ENCODE results near the gene CLEC14A. TPM values are rescaled to one million over a fixed set of nuclear protein-coding genes. Genes with fewer than 3 reads are reported as not detected.

CLEC14A gene
- total RNA-seq, 1 donor from 2014 or later = not detected

DNA sequence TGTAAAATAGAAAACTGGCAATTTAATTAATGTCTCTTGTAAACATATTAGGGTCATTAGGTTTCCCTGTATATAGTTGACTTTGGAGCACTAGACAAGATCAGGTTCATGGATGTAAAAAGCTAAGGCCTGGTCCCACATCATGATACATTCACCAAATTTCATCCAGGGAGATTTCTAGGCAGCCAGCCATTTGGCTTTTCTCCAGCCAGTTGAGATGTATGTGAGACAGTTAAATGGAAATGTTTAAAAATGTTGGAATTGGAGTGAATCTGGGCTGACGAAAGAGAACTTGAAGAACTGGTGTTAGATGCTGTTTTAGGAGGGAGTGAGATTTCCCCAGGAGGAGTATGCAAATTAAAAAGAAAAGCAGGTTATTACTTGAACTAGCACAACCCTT lies 41.8 kb upstream of the CLEC14A start:
- Histone ChIP-seq H3K9ac (no peak overlapping the region), H4K20me1 (ENCODE audit: low read depth) (no peaks in the 10 kb centered on the region), H3K27me3 (peaks cover 17% of the 10 kb centered on the region), H3K27ac (no peak overlapping the region), H3K79me2 (ENCODE audit: low read depth) (no peaks in the 10 kb centered on the region), H3F3A (ENCODE audit: low read depth) (no peaks in the 10 kb centered on the region), H2AFZ (replicated peaks) (no peak overlapping the region), H3K9me3 (ENCODE audit: low read depth) (no peaks in the 10 kb centered on the region), H3K36me3 (no peaks in the 10 kb centered on the region), H3K4me3 (no peak overlapping the region), H3K4me1 (no peaks in the 10 kb centered on the region), H3K4me2 (no peak overlapping the region)
- TF ChIP-seq, protein P1, sequence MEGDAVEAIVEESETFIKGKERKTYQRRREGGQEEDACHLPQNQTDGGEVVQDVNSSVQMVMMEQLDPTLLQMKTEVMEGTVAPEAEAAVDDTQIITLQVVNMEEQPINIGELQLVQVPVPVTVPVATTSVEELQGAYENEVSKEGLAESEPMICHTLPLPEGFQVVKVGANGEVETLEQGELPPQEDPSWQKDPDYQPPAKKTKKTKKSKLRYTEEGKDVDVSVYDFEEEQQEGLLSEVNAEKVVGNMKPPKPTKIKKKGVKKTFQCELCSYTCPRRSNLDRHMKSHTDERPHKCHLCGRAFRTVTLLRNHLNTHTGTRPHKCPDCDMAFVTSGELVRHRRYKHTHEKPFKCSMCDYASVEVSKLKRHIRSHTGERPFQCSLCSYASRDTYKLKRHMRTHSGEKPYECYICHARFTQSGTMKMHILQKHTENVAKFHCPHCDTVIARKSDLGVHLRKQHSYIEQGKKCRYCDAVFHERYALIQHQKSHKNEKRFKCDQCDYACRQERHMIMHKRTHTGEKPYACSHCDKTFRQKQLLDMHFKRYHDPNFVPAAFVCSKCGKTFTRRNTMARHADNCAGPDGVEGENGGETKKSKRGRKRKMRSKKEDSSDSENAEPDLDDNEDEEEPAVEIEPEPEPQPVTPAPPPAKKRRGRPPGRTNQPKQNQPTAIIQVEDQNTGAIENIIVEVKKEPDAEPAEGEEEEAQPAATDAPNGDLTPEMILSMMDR (IDR thresholded peaks at IDR 0.05) = no peak
- Mint-ChIP-seq H3K36me3 (no peaks in the 10 kb centered on the region), H3K4me1 (no peaks in the 10 kb centered on the region), H3K27me3 (ENCODE audit: insufficient read depth, low read depth) (no peaks in the 10 kb centered on the region), H3K4me3 (no peak overlapping the region), H3K9me3 (no peaks in the 10 kb centered on the region), H3K27ac (no peak overlapping the region)
- DNase-seq (ENCODE audit: low spot score) = no peak

DNA sequence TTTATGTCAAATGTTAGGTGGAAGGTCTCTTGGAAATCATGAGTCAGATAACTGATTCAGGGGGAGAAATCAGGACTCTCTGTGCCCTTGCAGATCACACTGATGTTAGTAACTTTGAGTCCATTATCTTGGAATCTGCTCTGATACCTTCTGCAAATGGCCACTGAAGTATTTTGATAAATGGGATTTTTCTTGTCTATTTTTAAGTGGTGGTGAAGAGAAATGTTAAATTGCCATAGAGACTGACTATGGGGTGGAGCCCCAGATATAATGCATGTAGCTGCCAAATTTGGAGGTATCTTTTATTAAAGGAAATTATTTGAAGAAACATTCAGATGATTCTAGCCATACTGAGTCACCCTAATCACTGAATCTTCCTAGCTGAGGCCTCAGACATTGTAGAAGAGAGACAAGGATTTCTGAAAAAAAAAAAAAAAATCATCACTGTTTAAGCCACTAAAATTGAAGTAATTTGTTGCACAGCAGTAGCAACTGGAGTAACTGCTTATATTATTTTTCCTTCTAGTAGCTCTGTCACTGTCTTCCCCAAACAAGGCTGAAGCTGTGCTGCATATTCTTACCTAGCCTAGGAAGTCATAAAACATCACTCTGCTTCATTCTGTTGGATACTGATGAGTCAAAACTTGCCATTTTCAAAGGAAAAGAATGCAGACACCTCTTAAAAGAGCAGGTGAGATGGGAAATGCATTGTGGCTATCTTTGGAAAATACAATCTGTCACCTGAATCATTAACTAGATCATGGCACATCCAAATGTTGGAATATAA lies 36.0 kb upstream of the CLEC14A start:
- H3K27me3 ChIP-seq = no peaks in the 10 kb centered on the region
- H3K36me3 Mint-ChIP-seq = no peaks in the 10 kb centered on the region
- H3K4me1 ChIP-seq = peaks cover 7% of the 10 kb centered on the region
- no peak for DNase-seq (ENCODE audit: low spot score)
- H4K20me1 ChIP-seq (ENCODE audit: low read depth) = no peaks in the 10 kb centered on the region
- H3K36me3 ChIP-seq = no peaks in the 10 kb centered on the region
- no peak overlapping the region for H3K4me3 ChIP-seq
- H3K9ac ChIP-seq = no peak overlapping the region
- TF ChIP-seq, protein P1 (IDR thresholded peaks at IDR 0.05) = no peak
- no peak for TF ChIP-seq EZH2phosphoT487 (IDR thresholded peaks at IDR 0.05)
- TF ChIP-seq EZH2 (IDR thresholded peaks at IDR 0.05) = no peak
- H3K79me2 ChIP-seq (ENCODE audit: low read depth) = no peaks in the 10 kb centered on the region
- H2AFZ ChIP-seq (replicated peaks) = no peak overlapping the region
- H3K27ac Mint-ChIP-seq = no peak overlapping the region
- H3K27me3 Mint-ChIP-seq (ENCODE audit: insufficient read depth, low read depth) = no peaks in the 10 kb centered on the region
- H3K4me1 Mint-ChIP-seq = no peaks in the 10 kb centered on the region
- H3K4me2 ChIP-seq = no peak overlapping the region
- no peak overlapping the region for H3K27ac ChIP-seq
- no peaks in the 10 kb centered on the region for H3F3A ChIP-seq (ENCODE audit: low read depth)
- H3K9me3 ChIP-seq (ENCODE audit: low read depth) = no peaks in the 10 kb centered on the region
- H3K9me3 Mint-ChIP-seq = no peaks in the 10 kb centered on the region
- H3K4me3 Mint-ChIP-seq = no peak overlapping the region

DNA sequence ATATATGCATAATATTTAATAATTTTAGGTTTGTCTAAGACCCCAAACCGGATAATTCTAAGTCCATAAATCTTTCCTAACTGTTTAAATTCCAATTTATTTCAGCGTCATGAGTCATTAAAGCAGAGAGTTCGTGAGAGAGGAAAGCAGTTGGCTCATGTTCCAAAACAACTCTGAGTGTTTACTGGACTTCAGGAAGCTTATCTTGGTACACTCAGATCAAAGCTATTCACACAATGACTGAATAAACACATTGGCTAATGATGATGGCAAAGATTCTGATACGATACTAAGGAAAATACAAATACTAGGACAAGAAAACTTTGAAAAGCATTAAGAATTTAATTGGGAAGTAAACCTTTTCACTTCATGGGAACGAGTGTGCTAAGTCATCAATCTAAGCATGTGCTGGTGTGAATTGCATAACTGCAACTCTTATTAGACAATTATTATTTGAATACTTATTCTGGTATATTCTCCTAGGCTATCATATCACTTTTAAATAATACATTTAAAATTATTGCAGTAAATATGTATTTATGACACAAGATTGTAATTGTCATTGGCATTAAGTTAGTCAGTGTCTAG lies 34.8 kb upstream of the CLEC14A start:
- Mint-ChIP-seq H3K9me3 (no peaks in the 10 kb centered on the region), H3K27ac (no peak overlapping the region), H3K36me3 (no peaks in the 10 kb centered on the region), H3K4me3 (no peak overlapping the region), H3K27me3 (ENCODE audit: insufficient read depth, low read depth) (no peaks in the 10 kb centered on the region), H3K4me1 (no peaks in the 10 kb centered on the region)
- Histone ChIP-seq H3K9me3 (ENCODE audit: low read depth) (no peaks in the 10 kb centered on the region), H2AFZ (replicated peaks) (no peak overlapping the region), H4K20me1 (ENCODE audit: low read depth) (no peaks in the 10 kb centered on the region), H3K27me3 (peaks cover 3% of the 10 kb centered on the region), H3K36me3 (no peaks in the 10 kb centered on the region), H3K4me2 (no peak overlapping the region), H3K27ac (no peak overlapping the region), H3K9ac (no peak overlapping the region), H3F3A (ENCODE audit: low read depth) (no peaks in the 10 kb centered on the region), H3K4me3 (no peak overlapping the region), H3K79me2 (ENCODE audit: low read depth) (no peaks in the 10 kb centered on the region), H3K4me1 (peaks cover 7% of the 10 kb centered on the region)
- no peak for TF ChIP-seq EZH2phosphoT487 (IDR thresholded peaks at IDR 0.05)
- TF ChIP-seq, protein P1 (IDR thresholded peaks at IDR 0.05) = no peak
- TF ChIP-seq EZH2 (IDR thresholded peaks at IDR 0.05) = no peak
- DNase-seq (ENCODE audit: low spot score) = no peak

Data from neural progenitor cell (in vitro differentiated cells).